SK-N-SH (cell line): ENCODE data around the gene SLBP. TPM values are rescaled to one million over a fixed set of nuclear protein-coding genes. Genes with fewer than 3 reads are reported as not detected.

Experiments used
- CTCF ChIA-PET: fragments of 300-600, 350-600 bp; formaldehyde crosslinking; extraction: SDS; loops from one replicate; lab custom pipeline; 2021; lab: Yijun Ruan, JAX
- POLR2A ChIA-PET: fragments of 350-600 bp; sonication (Branson Sonifier 250); formaldehyde crosslinking; extraction: SDS; loops from one replicate; lab custom pipeline; 2020; ENCODE audit warnings: antibody characterized with exemption, inconsistent platforms; lab: Yijun Ruan, JAX
- DNase-seq: peaks from one replicate; pipeline ENCODE4 v3.0.0; 2012
- H2AFZ ChIP-seq: fragments of 200-600 bp; sonication (generic); 2 replicates; pipeline ENCODE4 v1.8.1; 2016; ENCODE audit warnings: antibody characterized with exemption, mild to moderate bottlenecking, low read depth
- H3F3A ChIP-seq: fragments of 200-600 bp; sonication (generic); replicated peaks from 2 replicates; pipeline ENCODE3; 2016; ENCODE audit warnings: antibody characterized with exemption, mild to moderate bottlenecking; ENCODE audit not compliant: insufficient read depth
- H3K27ac ChIP-seq, 2 experiments: fragments of 200-500 bp in 1 of 2; fragments of 200-600 bp in 1 of 2; sonication (Bioruptor generic) in 1 of 2; sonication (generic), shearing (Covaris generic) in 1 of 2; 2 replicates each; pipeline versions ENCODE4 v1.5.1 to v1.6.1; 2014 to 2016; ENCODE audit warnings: low read depth in 2 of 2, inconsistent platforms in 1 of 2, low read length in 1 of 2, mild to moderate bottlenecking in 1 of 2, mixed read lengths in 1 of 2
- H3K27me3 ChIP-seq: fragments of 200-600 bp; sonication (generic), shearing (Covaris generic); 2 replicates; pipeline ENCODE4 v1.6.1; 2016; ENCODE audit warnings: mixed run types; ENCODE audit not compliant: insufficient read depth
- H3K36me3 ChIP-seq, 2 experiments: fragments of 200-500 bp in 1 of 2; fragments of 200-600 bp in 1 of 2; sonication (Bioruptor generic) in 1 of 2; sonication (generic) in 1 of 2; replicated peaks in 1 of 2; 2 replicates each; pipeline versions ENCODE3 to v1.5.1; 2014 to 2016; ENCODE audit warnings: low read length in 1 of 2, mild to moderate bottlenecking in 1 of 2; ENCODE audit not compliant: insufficient read depth in 2 of 2, control insufficient read depth in 1 of 2
- H3K4me1 ChIP-seq, 2 experiments: fragments of 200-500 bp in 1 of 2; fragments of 200-600 bp in 1 of 2; sonication (Bioruptor generic) in 1 of 2; sonication (generic), shearing (Covaris generic) in 1 of 2; 2 replicates each; pipeline versions ENCODE4 v1.5.1 to v1.6.1; 2014 to 2016; ENCODE audit warnings: low read depth in 1 of 2, low read length in 1 of 2, mixed run types in 1 of 2; ENCODE audit not compliant: insufficient read depth in 2 of 2, control insufficient read depth in 1 of 2
- H3K4me2 ChIP-seq: fragments of 200-600 bp; sonication (generic), shearing (Covaris generic); 2 replicates; pipeline ENCODE4 v1.6.1; 2017; ENCODE audit warnings: mixed run types
- H3K4me3 ChIP-seq, 2 experiments: fragments of 200-500 bp in 1 of 2; fragments of 200-600 bp in 1 of 2; sonication (Bioruptor generic) in 1 of 2; sonication (generic), shearing (Covaris generic) in 1 of 2; 2 replicates each; pipeline versions ENCODE4 v1.5.1 to v1.8.1; 2014 to 2016; ENCODE audit warnings: low read depth in 2 of 2, inconsistent platforms in 1 of 2, low read length in 1 of 2, mild to moderate bottlenecking in 1 of 2, mixed read lengths in 1 of 2, moderate library complexity in 1 of 2
- H3K79me2 ChIP-seq: fragments of 200-600 bp; sonication (generic); 2 replicates; pipeline ENCODE4 v1.8.1; 2017; ENCODE audit warnings: mild to moderate bottlenecking; ENCODE audit not compliant: insufficient read depth
- H3K9ac ChIP-seq: fragments of 200-600 bp; sonication (generic); 2 replicates; pipeline ENCODE4 v1.6.1; 2017; ENCODE audit warnings: mixed run types
- H3K9me2 ChIP-seq: fragments of 200-600 bp; sonication (generic); 2 replicates; pipeline ENCODE4 v1.6.1; 2017; ENCODE audit warnings: mixed run types
- H3K9me3 ChIP-seq: fragments of 200-600 bp; sonication (generic); 2 replicates; pipeline ENCODE4 v1.6.1; 2017; ENCODE audit warnings: mixed run types, mild to moderate bottlenecking, moderate library complexity
- H4K20me1 ChIP-seq: fragments of 200-600 bp; sonication (generic); 2 replicates; pipeline ENCODE4 v1.6.1; 2017; ENCODE audit warnings: mild to moderate bottlenecking, mixed run types; ENCODE audit not compliant: insufficient read depth
- ELF1 ChIP-seq: IDR thresholded peaks from 2 replicates; pipeline ENCODE4 v1.4.0; 2012
- EP300 ChIP-seq, 2 experiments: IDR thresholded peaks; 2 replicates each; pipeline versions ENCODE4 v1.4.0 to v1.6.1; 2012; ENCODE audit warnings: borderline replicate concordance in 1 of 2, low read depth in 1 of 2, low read length in 1 of 2
- FOSL2 ChIP-seq: IDR thresholded peaks from 2 replicates; pipeline ENCODE4 v1.4.0; 2012; ENCODE audit warnings: low read depth, mild to moderate bottlenecking, moderate library complexity, borderline replicate concordance
- FOXJ3 ChIP-seq: sonication (generic); formaldehyde crosslinking; IDR thresholded peaks from 2 replicates; pipeline ENCODE4 v1.5.1; 2020; ENCODE audit warnings: mild to moderate bottlenecking, missing genetic modification reagents
- GABPA ChIP-seq: IDR thresholded peaks from 2 replicates; pipeline ENCODE4 v1.4.0; 2012; ENCODE audit warnings: low read depth, mild to moderate bottlenecking
- JUND ChIP-seq: IDR thresholded peaks from 2 replicates; pipeline ENCODE4 v1.4.0; 2012
- MAX ChIP-seq: IDR thresholded peaks from 2 replicates; pipeline ENCODE4 v1.4.0; 2012; ENCODE audit warnings: low read depth
- PBX3 ChIP-seq: IDR thresholded peaks from 2 replicates; pipeline ENCODE4; 2012
- REST ChIP-seq: IDR thresholded peaks from 2 replicates; pipeline ENCODE4 v1.6.1; 2012; ENCODE audit warnings: mild to moderate bottlenecking, low read depth, low read length, moderate library complexity
- RXRA ChIP-seq: IDR thresholded peaks from 2 replicates; pipeline ENCODE4 v1.4.0; 2012; ENCODE audit warnings: low read depth, mild to moderate bottlenecking, borderline replicate concordance
- TAF1 ChIP-seq: IDR thresholded peaks from 2 replicates; pipeline ENCODE4 v1.6.1; 2012; ENCODE audit warnings: low read depth, mild to moderate bottlenecking, low read length, moderate library complexity, borderline replicate concordance
- TCF12 ChIP-seq: IDR thresholded peaks from 2 replicates; pipeline ENCODE4 v1.4.0; 2012
- TEAD4 ChIP-seq: IDR thresholded peaks from 2 replicates; pipeline ENCODE4 v1.4.0; 2012; ENCODE audit warnings: mild to moderate bottlenecking, borderline replicate concordance; ENCODE audit not compliant: insufficient read depth
- YY1 ChIP-seq: IDR thresholded peaks from 2 replicates; pipeline ENCODE4 v1.4.0; 2012; ENCODE audit warnings: low read depth, mild to moderate bottlenecking
- ZBTB33 ChIP-seq: IDR thresholded peaks from 2 replicates; pipeline ENCODE4 v1.4.0; 2012; ENCODE audit warnings: low read depth, borderline replicate concordance
- WGBS: methylation state at CpG from one replicate; pipeline ENCODE4 v1.1.6; 2017; ENCODE audit warnings: low lambda C conversion rate; 5-methylcytosine and 5-hydroxymethylcytosine counted together
- polyA plus RNA-seq, 3 experiments: library from polyadenylated mRNA; depleted of rRNA; stranded (reverse); fragments of >200 nt; gene quantifications; 2 replicates each; pipeline ENCODE4 v1.2.3, GENCODE V29; 2012

SLBP gene
- polyA plus RNA-seq, 1 of the 3 experiments (the other 2 are of a cell fraction): 51.5 TPM

- Histone ChIP-seq H4K20me1 (peaks cover 7% of the 10 kb centered on the region; the same call in 1 of the 2 replicates), H3K9me2 (no peaks in the 10 kb centered on the region), H3K79me2 (peaks cover 91% of the 10 kb centered on the region), H3K4me2 (no peak overlapping the region), H3K9me3 (no peaks in the 10 kb centered on the region), H3K36me3 (peaks cover 7 to 18% of the 10 kb centered on the region in 2 experiments), H3K4me3 (no peak overlapping the region), H3K4me1 (peaks cover 26 to 28% of the 10 kb centered on the region in 2 experiments; a peak in 3 of 4 replicates), H3K27ac (no peak overlapping the region), H3K9ac (no peak overlapping the region), H3K27me3 (no peaks in the 10 kb centered on the region), H3F3A (peaks cover 9% of the 10 kb centered on the region), H2AFZ (no peak overlapping the region)
- ChIA-PET CTCF (interaction anchor here (0.6 to 15.1 kb wide), 12 partner anchors 8 to 124 kb away, joined by 3 to 232 read pairs (median 4); no protein-coding TSS in a partner anchor), POLR2A (interaction anchor here (0.9 to 1.2 kb wide), 2 partner anchors 17 to 32 kb away, joined by 3 to 7 read pairs; no protein-coding TSS in a partner anchor)
- no peak for DNase-seq
- TF ChIP-seq JUND (no peak), MAX (no peak), TAF1 (no peak), TEAD4 (no peak), EP300 (IDR thresholded peaks at IDR 0.05; ENCODE audit: borderline replicate concordance in 1 of 2, low read depth in 1 of 2, low read length in 1 of 2) (no peak), GABPA (no peak), FOXJ3 (CRISPR knock-in tag) (no peak), ZBTB33 (no peak), ELF1 (no peak)
- WGBS: 83% methylated on average over 4 of the region's 10 CpGs
These were observed 13.4 kb upstream of the SLBP start for GRCh38 chr4:1725521-1725920.

- ChIA-PET CTCF (interaction anchor here (1.5 to 15.1 kb wide), 3 partner anchors 25 to 87 kb away, joined by 3 to 232 read pairs (median 3); no protein-coding TSS in a partner anchor), POLR2A (no interaction called here)
- no peak for DNase-seq
- Histone ChIP-seq H3K9ac (peak overlapping the region; percentile 74; the same call in 1 of the 2 replicates), H3K27me3 (no peaks in the 10 kb centered on the region), H2AFZ (peak overlapping the region; percentile 25; the same call in 1 of the 2 replicates), H3K27ac (peak overlapping the region in 1 of 2 experiments; percentile 21; a peak in 1 of 4 replicates), H3K4me1 (peaks cover 28 to 40% of the 10 kb centered on the region in 2 experiments), H3F3A (peaks cover 9% of the 10 kb centered on the region), H3K4me3 (peak overlapping the region; percentile 64 to 69; a peak in 3 of 4 replicates), H3K9me3 (no peaks in the 10 kb centered on the region), H3K79me2 (peaks cover 90% of the 10 kb centered on the region), H3K36me3 (peaks cover 7 to 14% of the 10 kb centered on the region in 2 experiments), H3K9me2 (no peaks in the 10 kb centered on the region), H4K20me1 (peaks cover 7% of the 10 kb centered on the region; the same call in 1 of the 2 replicates), H3K4me2 (peak overlapping the region; percentile 84)
- WGBS: 78% methylated on average over 9 of the region's 12 CpGs
- TF ChIP-seq REST (no peak), FOSL2 (no peak), RXRA (no peak), TCF12 (no peak), YY1 (no peak), MAX (no peak), PBX3 (no peak)
These were observed 11.1 kb upstream of the SLBP start for GRCh38 chr4:1723131-1723801.
